ENCODE data around the gene PCGF2. TPM values are rescaled to one million over a fixed set of nuclear protein-coding genes. Genes with fewer than 3 reads are reported as not detected.

Gene PCGF2
- polyA plus RNA-seq, 1 donor from 2014 or later: 11.7 TPM

- no peaks in the 10 kb centered on the region for H3K9me2 ChIP-seq (ENCODE audit: insufficient read depth, low read length)
- peak overlapping the region; percentile 94 for H3K4me2 ChIP-seq (ENCODE audit: low read length)
- H3K27ac ChIP-seq (ENCODE audit: low read length): no peak overlapping the region
- no peaks in the 10 kb centered on the region for H3K36me3 ChIP-seq (ENCODE audit: insufficient read depth, low read length)
- H4K20me1 ChIP-seq (ENCODE audit: insufficient read depth): no peaks in the 10 kb centered on the region
- no peak for TF ChIP-seq POLR2AphosphoS5 (IDR thresholded peaks at IDR 0.05)
- no peak for TF ChIP-seq TAF1 (IDR thresholded peaks at IDR 0.05; ENCODE audit: low read depth)
- no peak for TF ChIP-seq MXI1 (conservative IDR thresholded peaks at IDR 0.05; ENCODE audit: poor library complexity, severe bottlenecking)
- TF ChIP-seq EZH2 (IDR thresholded peaks at IDR 0.05; ENCODE audit: borderline replicate concordance, insufficient read depth, low read length, poor library complexity, severe bottlenecking): no peak
- no peaks in the 10 kb centered on the region for H3K27me3 ChIP-seq (ENCODE audit: insufficient read depth, low read depth, low read length)
- no peak overlapping the region for H2AFZ ChIP-seq (ENCODE audit: low read depth, low read length)
- H3K9me3 ChIP-seq (ENCODE audit: low read length): no peaks in the 10 kb centered on the region
- H3K9ac ChIP-seq (ENCODE audit: low read length): peak overlapping the region; percentile 94
- peaks cover 54% of the 10 kb centered on the region for H3K79me2 ChIP-seq (replicated peaks; ENCODE audit: insufficient read depth, low read length)
- peak overlapping the region; percentile 100 for H3K4me3 ChIP-seq (ENCODE audit: low read length)
- H3F3A ChIP-seq (ENCODE audit: insufficient read depth, low read length, poor library complexity, severe bottlenecking): peaks cover 6% of the 10 kb centered on the region
Measured at GRCh38 chr17:38797158-38797490, 49.0 kb upstream of the PCGF2 start.

GRCh38 chr17:38796451-38797157 is 48.5 kb upstream of the PCGF2 start:
- no peaks in the 10 kb centered on the region for H4K20me1 ChIP-seq (ENCODE audit: insufficient read depth)
- no peaks in the 10 kb centered on the region for H3K27me3 ChIP-seq (ENCODE audit: insufficient read depth, low read depth, low read length)
- peak overlapping the region; percentile 94 for H3K4me2 ChIP-seq (ENCODE audit: low read length)
- H2AFZ ChIP-seq (ENCODE audit: low read depth, low read length): no peak overlapping the region
- no peaks in the 10 kb centered on the region for H3K9me3 ChIP-seq (ENCODE audit: low read length)
- H3K9me2 ChIP-seq (ENCODE audit: insufficient read depth, low read length): no peaks in the 10 kb centered on the region
- peak overlapping the region; percentile 100 for H3K4me3 ChIP-seq (ENCODE audit: low read length)
- TF ChIP-seq EP300 (conservative IDR thresholded peaks at IDR 0.05; ENCODE audit: poor library complexity, severe bottlenecking) (no peak), RAD21 (conservative IDR thresholded peaks at IDR 0.05) (no peak), REST (IDR thresholded peaks at IDR 0.05; ENCODE audit: borderline replicate concordance) (no peak), MXI1 (conservative IDR thresholded peaks at IDR 0.05; ENCODE audit: poor library complexity, severe bottlenecking) (no peak), POLR2AphosphoS5 (IDR thresholded peaks at IDR 0.05) (no peak), EZH2 (IDR thresholded peaks at IDR 0.05; ENCODE audit: borderline replicate concordance, insufficient read depth, low read length, poor library complexity, severe bottlenecking) (no peak), SMC3 (conservative IDR thresholded peaks at IDR 0.05; ENCODE audit: poor library complexity) (no peak), CTCF (IDR thresholded peaks at IDR 0.05; ENCODE audit: poor library complexity, severe bottlenecking) (no peak), TAF1 (IDR thresholded peaks at IDR 0.05; ENCODE audit: low read depth) (no peak)
- H3K79me2 ChIP-seq (replicated peaks; ENCODE audit: insufficient read depth, low read length): peaks cover 55% of the 10 kb centered on the region
- H3K36me3 ChIP-seq (ENCODE audit: insufficient read depth, low read length): no peaks in the 10 kb centered on the region
- H3K9ac ChIP-seq (ENCODE audit: low read length): no peak overlapping the region
- no peak overlapping the region for H3K27ac ChIP-seq (ENCODE audit: low read length)
- peaks cover 6% of the 10 kb centered on the region for H3F3A ChIP-seq (ENCODE audit: insufficient read depth, low read length, poor library complexity, severe bottlenecking)

Measured in neural cell (in vitro differentiated cells).